Ovary (tissue), 3 donors: ENCODE results near the gene ZRANB2.

Experiments used
- CTCF ChIP-seq, 3 donors: fragments of 450-650 bp in 2 of 3; fragments of 200-600 bp in 1 of 3; IDR thresholded peaks; one replicate each; pipeline versions ENCODE4 v1.5.1 to v1.8.0; 2016 to 2022; ENCODE audit warnings: antibody characterized with exemption in 3 of 3, mild to moderate bottlenecking in 1 of 3
- EP300 ChIP-seq: sonication (generic); formaldehyde crosslinking; IDR thresholded peaks from one replicate; pipeline ENCODE4 v1.6.1; 2017; ENCODE audit warnings: antibody characterized with exemption
- POLR2A ChIP-seq: fragments of 450-650 bp; IDR thresholded peaks from one replicate; pipeline ENCODE4 v1.6.1; 2017; ENCODE audit warnings: antibody characterized with exemption, mild to moderate bottlenecking, moderate library complexity
- donor health status: DM: no; HTN: no; CAD: no.

DNA sequence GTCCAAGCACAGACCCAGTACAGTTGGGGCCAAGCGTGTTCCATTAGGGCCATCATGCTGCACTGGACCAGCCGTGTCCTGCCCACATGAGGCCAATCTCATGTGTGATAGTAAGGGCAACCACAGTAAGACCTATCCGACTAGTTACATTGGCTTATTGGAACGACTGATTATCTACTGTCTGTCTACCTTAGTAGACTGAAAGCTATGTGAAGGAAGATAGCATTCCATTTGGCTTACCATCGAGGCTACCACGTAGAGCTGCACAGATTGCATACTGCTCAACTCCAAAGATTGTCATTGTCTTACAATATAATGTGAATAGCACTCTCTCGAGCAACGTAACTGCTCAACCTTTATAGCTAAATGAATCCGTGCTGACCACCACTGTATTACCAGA is 43.8 kb downstream of the ZRANB2 start:
- TF ChIP-seq CTCF (IDR thresholded peaks at IDR 0.05) = no peak
- no peak for TF ChIP-seq POLR2A
- no peak for TF ChIP-seq EP300
